HG02623 (cell line): ENCODE measurements around the gene LCE2C.

Experiments used
- ATAC-seq: cut with Tn5 transposase; IDR thresholded peaks from one replicate; pipeline ENCODE4 v1.9.1; 2021; ENCODE audit warnings: moderate library complexity; ENCODE audit not compliant: unreplicated experiment

LCE2C gene

GRCh38 chr1:152718238-152718637 is 43.2 kb downstream of the LCE2C start:
- ATAC-seq: no peak

- ATAC-seq: no peak
Measured at GRCh38 chr1:152725261-152725660, 50.2 kb downstream of the LCE2C start.
